HepG2 (cell line): ENCODE results near the gene NR3C2. TPM values are rescaled to one million over a fixed set of nuclear protein-coding genes. Genes with fewer than 3 reads are reported as not detected.
A peak's percentile ranks its signal among the peaks of the same experiment; 100 is the strongest.

Experiments
- ATAC-seq: fragments of 200-7000 bp; cut with Tn5 transposase; 3 replicates; pipeline ENCODE4 v1.9.1; 2020; ENCODE audit warnings: mild to moderate bottlenecking, moderate library complexity
- BruUV-seq: library from RNA; stranded (reverse); fragments of 400-500 nt; replicated peaks from 2 replicates; lab custom pipeline; 2021; lab: Mats Ljungman, UMichigan
- CTCF ChIA-PET: fragments of 300-600 bp; formaldehyde crosslinking; extraction: SDS; loops from one replicate; lab custom pipeline; 2021; ENCODE audit warnings: low total read pairs, inconsistent platforms, low intra/inter-chr PET ratio; lab: Yijun Ruan, JAX
- POLR2A ChIA-PET: fragments of 350-600 bp; sonication (Branson Sonifier 250); formaldehyde crosslinking; loops from one replicate; lab custom pipeline; 2020; ENCODE audit warnings: antibody characterized with exemption, inconsistent platforms; lab: Yijun Ruan, JAX
- DNase-seq: peaks from one replicate; pipeline ENCODE4 v3.0.0-alpha.2; 2015; ENCODE audit warnings: low spot score
- FAIRE-seq: peaks from 3 replicates; lab custom pipeline; 2011; peaks lifted over from hg19 to GRCh38; lab: Jason Lieb, UNC
- H2AFZ ChIP-seq: one replicate; pipeline ENCODE4 v1.6.1; 2011; ENCODE audit warnings: low read length, inconsistent platforms
- H3K27ac ChIP-seq: fragments of 300-600 bp; 3 replicates; pipeline ENCODE4 v1.8.0; 2011; ENCODE audit warnings: mixed run types, mild to moderate bottlenecking, mixed read lengths, low read length, inconsistent platforms; ENCODE audit not compliant: insufficient read depth; ENCODE audit errors: extremely low read length
- H3K27me3 ChIP-seq, 2 experiments: fragments of 200-600 bp in 1 of 2; 2 replicates in 1 of 2; 3 replicates in 1 of 2; pipeline versions ENCODE4 v1.6.0 to v1.8.0; 2011; ENCODE audit warnings: low read length in 2 of 2, mild to moderate bottlenecking in 2 of 2, moderate library complexity in 2 of 2, inconsistent platforms in 1 of 2; ENCODE audit not compliant: insufficient read depth in 2 of 2, control insufficient read depth in 1 of 2
- H3K36me3 ChIP-seq, 2 experiments: fragments of 200-600 bp in 1 of 2; replicated peaks in 1 of 2; 2 replicates in 1 of 2; 3 replicates in 1 of 2; pipeline versions ENCODE4 v1.5.1 to v1.8.0; 2011; ENCODE audit warnings: low read length in 2 of 2, inconsistent platforms in 1 of 2; ENCODE audit not compliant: insufficient read depth in 2 of 2, control insufficient read depth in 1 of 2
- H3K4me1 ChIP-seq: 2 replicates; pipeline ENCODE4 v1.5.1; 2012; ENCODE audit warnings: low read length, inconsistent platforms; ENCODE audit not compliant: insufficient read depth
- H3K4me2 ChIP-seq: 2 replicates; pipeline ENCODE4 v1.6.0; 2011; ENCODE audit warnings: low read depth, low read length, inconsistent platforms
- H3K4me3 ChIP-seq, 3 experiments: fragments of 200-600 bp in 1 of 3; sonication (generic), shearing (Covaris generic) in 1 of 3; replicated peaks in 1 of 3; 2 replicates each; pipeline ENCODE4 v1.5.1; 2011 to 2016; ENCODE audit warnings: low read length in 3 of 3, inconsistent platforms in 2 of 3, low read depth in 2 of 3, mild to moderate bottlenecking in 2 of 3, control low read depth in 1 of 3, mixed read lengths in 1 of 3; ENCODE audit not compliant: insufficient read depth in 1 of 3
- H3K79me2 ChIP-seq: one replicate; pipeline ENCODE4 v1.6.1; 2011; ENCODE audit warnings: low read length, inconsistent platforms; ENCODE audit not compliant: insufficient read depth
- H3K9ac ChIP-seq: 2 replicates; pipeline ENCODE4 v1.6.0; 2011; ENCODE audit warnings: mild to moderate bottlenecking, low read depth, low read length, inconsistent platforms; ENCODE audit not compliant: insufficient read depth
- H3K9me3 ChIP-seq: 2 replicates; pipeline ENCODE4 v1.5.1; 2012; ENCODE audit warnings: mild to moderate bottlenecking, low read length
- H4K20me1 ChIP-seq: 2 replicates; pipeline ENCODE4 v1.6.0; 2011; ENCODE audit warnings: inconsistent platforms, mild to moderate bottlenecking, low read length, moderate library complexity; ENCODE audit not compliant: insufficient read depth
- ARID3A ChIP-seq: IDR thresholded peaks from 2 replicates; pipeline ENCODE4 v1.6.1; 2012; ENCODE audit warnings: low read depth, low read length, improper control_type of control experiment
- BATF2 ChIP-seq: sonication (generic); formaldehyde crosslinking; IDR thresholded peaks from 2 replicates; pipeline ENCODE4 v1.8.0; 2022; ENCODE audit warnings: mild to moderate bottlenecking, missing genetic modification reagents, moderate library complexity
- GPN1 ChIP-seq: sonication (generic); formaldehyde crosslinking; IDR thresholded peaks from 2 replicates; pipeline ENCODE4 v1.5.1; 2020; ENCODE audit warnings: missing genetic modification reagents, borderline replicate concordance
- GRHL1 ChIP-seq: sonication (generic); formaldehyde crosslinking; conservative IDR thresholded peaks from 2 replicates; pipeline ENCODE4 v1.8.0; 2022; ENCODE audit warnings: missing genetic modification reagents
- IRF1 ChIP-seq: sonication (generic); formaldehyde crosslinking; IDR thresholded peaks from 2 replicates; pipeline ENCODE4 v1.4.0; 2020; ENCODE audit warnings: low read depth, mild to moderate bottlenecking, missing genetic modification reagents
- IRX3 ChIP-seq: sonication (generic); formaldehyde crosslinking; IDR thresholded peaks from 2 replicates; pipeline ENCODE4 v1.8.1; 2023; ENCODE audit warnings: mild to moderate bottlenecking, low read depth, missing genetic modification reagents, borderline replicate concordance
- KLF13 ChIP-seq: sonication (generic); formaldehyde crosslinking; IDR thresholded peaks from 2 replicates; pipeline ENCODE4 v1.4.0; 2020; ENCODE audit warnings: mild to moderate bottlenecking, missing genetic modification reagents
- KLF9 ChIP-seq: IDR thresholded peaks from 2 replicates; pipeline ENCODE4 v1.6.1; 2016; ENCODE audit warnings: low read depth
- MAFF ChIP-seq: IDR thresholded peaks from 2 replicates; pipeline ENCODE4 v1.6.1; 2011; ENCODE audit warnings: low read depth, low read length, improper control_type of control experiment
- MAFK ChIP-seq, 2 experiments: IDR thresholded peaks in 1 of 2; conservative IDR thresholded peaks in 1 of 2; 2 replicates each; pipeline ENCODE4 v1.6.1; 2011; ENCODE audit warnings: improper control_type of control experiment in 2 of 2, low read length in 2 of 2
- SIX1 ChIP-seq: sonication (generic); formaldehyde crosslinking; IDR thresholded peaks from 2 replicates; pipeline ENCODE4 v1.4.0; 2020; ENCODE audit warnings: missing genetic modification reagents, borderline replicate concordance
- ZFP90 ChIP-seq: sonication (generic); formaldehyde crosslinking; IDR thresholded peaks from 2 replicates; pipeline ENCODE4 v1.8.0; 2022; ENCODE audit warnings: missing genetic modification reagents, mild to moderate bottlenecking, inconsistent platforms, borderline replicate concordance
- ZKSCAN5 ChIP-seq: sonication (generic); formaldehyde crosslinking; IDR thresholded peaks from 2 replicates; pipeline ENCODE4 v1.5.1; 2020; ENCODE audit warnings: mild to moderate bottlenecking, missing genetic modification reagents
- ZNF543 ChIP-seq: sonication (generic); formaldehyde crosslinking; IDR thresholded peaks from 2 replicates; pipeline ENCODE4 v1.4.0; 2020; ENCODE audit warnings: mild to moderate bottlenecking, missing genetic modification reagents
- ZNF615 ChIP-seq: sonication (generic); formaldehyde crosslinking; IDR thresholded peaks from 2 replicates; pipeline ENCODE4 v1.5.0; 2020; ENCODE audit warnings: mild to moderate bottlenecking, missing genetic modification reagents, borderline replicate concordance
- ZNF790 ChIP-seq: sonication (generic); formaldehyde crosslinking; IDR thresholded peaks from 2 replicates; pipeline ENCODE4 v1.8.0; 2022; ENCODE audit warnings: missing genetic modification reagents, mild to moderate bottlenecking, borderline replicate concordance
- ZSCAN12 ChIP-seq: sonication (generic); formaldehyde crosslinking; IDR thresholded peaks from 2 replicates; pipeline ENCODE4 v1.9.0; 2021; ENCODE audit warnings: mild to moderate bottlenecking, missing genetic modification reagents
- WGBS: methylation state at CpG from one replicate; pipeline ENCODE4 v1.1.6; 2017; ENCODE audit warnings: low lambda C conversion rate; 5-methylcytosine and 5-hydroxymethylcytosine counted together
- in situ Hi-C: cut with HindIII; loops from 2 replicates; pipeline ENCODE4 v1.10.0; 2017; ENCODE audit warnings: low pct_unique_long_range_greater_than_20kb; ENCODE audit not compliant: extremely low pct_ligation_motif_present
- intact Hi-C: fragments of 100-400 bp; cut with micrococcal nuclease; formaldehyde crosslinking; loops from one replicate; pipeline ENCODE4 v1.10.0; 2022; ENCODE audit not compliant: unreplicated experiment
- polyA plus RNA-seq, 8 experiments: library from polyadenylated mRNA; depleted of rRNA in 3 of 8; stranded (reverse) in 7 of 8; unstranded in 1 of 8; fragments of >200 nt; fragmentation: Illumina TruSeq in 4 of 8; extraction: Trizol in 4 of 8; gene quantifications; 2 replicates each; pipeline versions ENCODE4 v1.2.1 to v1.2.3, GENCODE V29; 2011 to 2016; ENCODE audit warnings: low read depth in 4 of 8, missing spikeins in 1 of 8, mixed read lengths in 1 of 8; ENCODE audit not compliant: insufficient read depth in 1 of 8
- total RNA-seq, 5 experiments: library from RNA; depleted of rRNA; stranded (reverse); fragments of >200 nt; fragmentation: Illumina TruSeq; extraction: Trizol; gene quantifications; 2 replicates each; pipeline ENCODE4 v1.2.3, GENCODE V29; 2016; ENCODE audit warnings: low read depth in 1 of 5

The NR3C2 gene
- total and polyA plus RNA-seq, 2 of the 13 experiments (the other 11 are each of a cell fraction or from before 2014, with no cell fraction given), result 0.26 to 0.46 TPM

GRCh38 chr4:148216866-148217814 lies 225.1 kb downstream of the NR3C2 start:
- ChIA-PET CTCF (no interaction called here), POLR2A (no interaction called here)
- no peak for TF ChIP-seq ZSCAN12 (CRISPR knock-in tag)
- no peak for TF ChIP-seq ZKSCAN5 (CRISPR knock-in tag)
- no peak for TF ChIP-seq IRX3 (CRISPR knock-in tag)
- no peak for TF ChIP-seq GRHL1 (CRISPR knock-in tag)
- no peak for TF ChIP-seq ZNF615 (CRISPR knock-in tag)
- no peak for TF ChIP-seq IRF1
- TF ChIP-seq BATF2 (CRISPR knock-in tag), result no peak
- TF ChIP-seq SIX1 (CRISPR knock-in tag), result 0 out of 2 replicates have a peak, but pooled peaks have one; percentile 30
- TF ChIP-seq ZNF790 (CRISPR knock-in tag), result no peak
- no peak for TF ChIP-seq GPN1 (CRISPR knock-in tag)
- no peak for TF ChIP-seq ZFP90 (CRISPR knock-in tag)
- no peak for TF ChIP-seq ARID3A
- TF ChIP-seq KLF13 (CRISPR knock-in tag), result no peak
- TF ChIP-seq MAFK (conservative IDR thresholded peaks at IDR 0.05 in 1 of 2, IDR thresholded peaks at IDR 0.05 in 1 of 2; ENCODE audit: low read length in 2 of 2), result peak; percentile 74 to 92; a peak in 3 of 4 replicates
- no peak for TF ChIP-seq KLF9
- no peak for TF ChIP-seq ZNF543
- peak; percentile 84 for TF ChIP-seq MAFF
- in situ Hi-C loops, result no loop called here
- FAIRE-seq, result no peak
- 6% methylated on average over 4 of the region's 5 CpGs for WGBS
- H3K4me3 ChIP-seq, result peak overlapping the region in 1 of 3 experiments; percentile 6; a peak in 1 of 6 replicates
- H3K9me3 ChIP-seq, result no peaks in the 10 kb centered on the region
- H3K4me1 ChIP-seq, result no peaks in the 10 kb centered on the region
- H2AFZ ChIP-seq, result no peak overlapping the region
- DNase-seq, result no peak
- H3K36me3 ChIP-seq, result no peaks in the 10 kb centered on the region
- intact Hi-C loops, result no loop called here
- no peak overlapping the region for H3K27ac ChIP-seq
- peak overlapping the region; percentile 34 for H3K4me2 ChIP-seq
- no peaks in the 10 kb centered on the region for H3K27me3 ChIP-seq
- H3K79me2 ChIP-seq, result no peaks in the 10 kb centered on the region
- H4K20me1 ChIP-seq, result no peaks in the 10 kb centered on the region
- no peak; the same call in 2 of the 3 replicates for ATAC-seq
- no TSS peak for BruUV-seq
- H3K9ac ChIP-seq, result no peak overlapping the region
